ENCODE measurements around the gene SPRYD3. TPM values are rescaled to one million over a fixed set of nuclear protein-coding genes. Genes with fewer than 3 reads are reported as not detected.

SPRYD3 gene
- total RNA-seq, 1 donor from 2014 or later = 5.4 TPM

- no peaks in the 10 kb centered on the region for H3K79me2 ChIP-seq (ENCODE audit: low read depth)
- no peak overlapping the region for H3K4me2 ChIP-seq
- peaks cover 15% of the 10 kb centered on the region for H4K20me1 ChIP-seq (ENCODE audit: low read depth)
- Mint-ChIP-seq H3K27ac (no peak overlapping the region), H3K9me3 (peaks cover 4% of the 10 kb centered on the region), H3K27me3 (ENCODE audit: insufficient read depth, low read depth) (peaks cover 7% of the 10 kb centered on the region), H3K36me3 (peaks cover 23% of the 10 kb centered on the region), H3K4me3 (no peak overlapping the region), H3K4me1 (peaks cover 35% of the 10 kb centered on the region)
- DNase-seq (ENCODE audit: low spot score) = no peak
- H3K4me1 ChIP-seq = peaks cover 19% of the 10 kb centered on the region
- TF ChIP-seq EZH2phosphoT487 (IDR thresholded peaks at IDR 0.05) = no peak
- no peak for TF ChIP-seq EZH2 (IDR thresholded peaks at IDR 0.05)
- TF ChIP-seq CTCF (IDR thresholded peaks at IDR 0.05) = no peak
- H3K36me3 ChIP-seq = no peaks in the 10 kb centered on the region
- H3F3A ChIP-seq (ENCODE audit: low read depth) = peaks cover 30% of the 10 kb centered on the region
- H3K9ac ChIP-seq = no peak overlapping the region
- H3K27ac ChIP-seq = no peak overlapping the region
- H3K9me3 ChIP-seq (ENCODE audit: low read depth) = no peaks in the 10 kb centered on the region
- H2AFZ ChIP-seq (replicated peaks) = no peak overlapping the region
- no peak overlapping the region for H3K4me3 ChIP-seq
- H3K27me3 ChIP-seq = peaks cover 15% of the 10 kb centered on the region
Observed at GRCh38 chr12:53076461-53076860, 2.7 kb downstream of the SPRYD3 start.

GRCh38 chr12:53074999-53075370 is 4.2 kb downstream of the SPRYD3 start:
- Histone ChIP-seq H2AFZ (replicated peaks) (no peak overlapping the region), H3K9ac (no peak overlapping the region), H3K36me3 (no peaks in the 10 kb centered on the region), H3K27me3 (no peaks in the 10 kb centered on the region), H3K4me3 (no peak overlapping the region), H4K20me1 (ENCODE audit: low read depth) (peaks cover 22% of the 10 kb centered on the region), H3K79me2 (ENCODE audit: low read depth) (no peaks in the 10 kb centered on the region), H3F3A (ENCODE audit: low read depth) (peaks cover 32% of the 10 kb centered on the region), H3K9me3 (ENCODE audit: low read depth) (no peaks in the 10 kb centered on the region), H3K4me1 (peaks cover 25% of the 10 kb centered on the region), H3K27ac (no peak overlapping the region), H3K4me2 (no peak overlapping the region)
- H3K4me1 Mint-ChIP-seq = peaks cover 42% of the 10 kb centered on the region
- no peak overlapping the region for H3K4me3 Mint-ChIP-seq
- no peak for TF ChIP-seq EZH2phosphoT487 (IDR thresholded peaks at IDR 0.05)
- no peak for TF ChIP-seq CTCF (IDR thresholded peaks at IDR 0.05)
- no peak for TF ChIP-seq EZH2 (IDR thresholded peaks at IDR 0.05)
- peaks cover 6% of the 10 kb centered on the region for H3K27me3 Mint-ChIP-seq (ENCODE audit: insufficient read depth, low read depth)
- peaks cover 23% of the 10 kb centered on the region for H3K36me3 Mint-ChIP-seq
- no peak overlapping the region for H3K27ac Mint-ChIP-seq
- no peak for DNase-seq (ENCODE audit: low spot score)
- peaks cover 4% of the 10 kb centered on the region for H3K9me3 Mint-ChIP-seq

GRCh38 chr12:53074283-53074998 is 4.7 kb downstream of the SPRYD3 start:
- Histone ChIP-seq H3K9me3 (ENCODE audit: low read depth) (no peaks in the 10 kb centered on the region), H3K27ac (no peak overlapping the region), H3K4me1 (peaks cover 25% of the 10 kb centered on the region), H3K27me3 (no peaks in the 10 kb centered on the region), H3K4me3 (no peak overlapping the region), H3K9ac (no peak overlapping the region), H2AFZ (replicated peaks) (no peak overlapping the region), H3F3A (ENCODE audit: low read depth) (peaks cover 27% of the 10 kb centered on the region), H3K79me2 (ENCODE audit: low read depth) (no peaks in the 10 kb centered on the region), H4K20me1 (ENCODE audit: low read depth) (peaks cover 22% of the 10 kb centered on the region), H3K36me3 (no peaks in the 10 kb centered on the region), H3K4me2 (no peak overlapping the region)
- no peak for DNase-seq (ENCODE audit: low spot score)
- peaks cover 23% of the 10 kb centered on the region for H3K36me3 Mint-ChIP-seq
- H3K4me1 Mint-ChIP-seq = peaks cover 40% of the 10 kb centered on the region
- peaks cover 2% of the 10 kb centered on the region for H3K9me3 Mint-ChIP-seq
- H3K27me3 Mint-ChIP-seq (ENCODE audit: insufficient read depth, low read depth) = peaks cover 2% of the 10 kb centered on the region
- H3K27ac Mint-ChIP-seq = no peak overlapping the region
- TF ChIP-seq EZH2phosphoT487 (IDR thresholded peaks at IDR 0.05) = no peak
- TF ChIP-seq EZH2 (IDR thresholded peaks at IDR 0.05) = no peak
- H3K4me3 Mint-ChIP-seq = no peak overlapping the region

- Mint-ChIP-seq H3K4me1 (peaks cover 42% of the 10 kb centered on the region), H3K27ac (no peak overlapping the region), H3K36me3 (peaks cover 23% of the 10 kb centered on the region), H3K9me3 (peaks cover 2% of the 10 kb centered on the region), H3K27me3 (ENCODE audit: insufficient read depth, low read depth) (peaks cover 2% of the 10 kb centered on the region), H3K4me3 (no peak overlapping the region)
- H3F3A ChIP-seq (ENCODE audit: low read depth) = peaks cover 24% of the 10 kb centered on the region
- peaks cover 25% of the 10 kb centered on the region for H3K4me1 ChIP-seq
- no peaks in the 10 kb centered on the region for H3K9me3 ChIP-seq (ENCODE audit: low read depth)
- H3K9ac ChIP-seq = no peak overlapping the region
- no peaks in the 10 kb centered on the region for H3K27me3 ChIP-seq
- no peak for DNase-seq (ENCODE audit: low spot score)
- peaks cover 22% of the 10 kb centered on the region for H4K20me1 ChIP-seq (ENCODE audit: low read depth)
- no peaks in the 10 kb centered on the region for H3K79me2 ChIP-seq (ENCODE audit: low read depth)
- H3K4me3 ChIP-seq = no peak overlapping the region
- no peak overlapping the region for H3K27ac ChIP-seq
- no peak for TF ChIP-seq EZH2phosphoT487 (IDR thresholded peaks at IDR 0.05)
- no peak for TF ChIP-seq CTCF (IDR thresholded peaks at IDR 0.05)
- no peak for TF ChIP-seq EZH2 (IDR thresholded peaks at IDR 0.05)
- H2AFZ ChIP-seq (replicated peaks) = no peak overlapping the region
- no peaks in the 10 kb centered on the region for H3K36me3 ChIP-seq
- no peak overlapping the region for H3K4me2 ChIP-seq
Observed at GRCh38 chr12:53073881-53074280, 5.3 kb downstream of the SPRYD3 start.
